Measurements from ENCODE around the gene FBXL15. TPM values are rescaled to one million over a fixed set of nuclear protein-coding genes. Genes with fewer than 3 reads are reported as not detected.
A peak's percentile ranks its signal among the peaks of the same experiment; 100 is the strongest.

Gene FBXL15
- total RNA-seq, 1 donor from 2014 or later, result 8.6 TPM

DNA sequence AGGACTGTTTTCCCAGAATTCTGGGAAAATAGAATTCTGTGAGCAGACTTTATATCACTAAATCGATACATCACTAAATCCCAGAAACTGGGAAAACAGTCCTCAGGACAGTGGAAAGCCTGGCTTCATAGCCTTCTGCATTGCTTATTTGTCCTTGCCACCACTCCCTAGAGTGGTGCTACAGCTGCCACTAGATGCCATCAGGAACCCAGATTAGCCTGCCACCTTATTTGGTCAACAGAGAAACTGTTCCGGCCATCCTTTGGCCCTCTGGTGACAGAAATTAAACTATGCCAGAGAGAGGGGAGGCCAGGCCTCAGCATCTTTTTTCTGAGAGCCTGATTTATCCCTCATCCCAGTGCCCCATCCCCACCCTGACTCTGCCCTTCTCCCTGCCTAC, 44.8 kb upstream of the FBXL15 start:
- Histone ChIP-seq H3K79me2 (ENCODE audit: insufficient read depth, low read length) (no peaks in the 10 kb centered on the region), H3K36me3 (ENCODE audit: insufficient read depth, low read length) (peaks cover 57% of the 10 kb centered on the region), H3K27ac (ENCODE audit: low read depth, low read length) (no peak overlapping the region), H3K4me1 (ENCODE audit: insufficient read depth, low read length) (no peaks in the 10 kb centered on the region), H3K9ac (ENCODE audit: low read length) (no peak overlapping the region), H3K27me3 (ENCODE audit: insufficient read depth, low read length) (no peaks in the 10 kb centered on the region), H2AFZ (ENCODE audit: low read depth, low read length) (no peak overlapping the region), H3K4me3 (ENCODE audit: insufficient read depth, low read depth, low read length) (no peak overlapping the region), H3K9me3 (ENCODE audit: insufficient read depth, low read depth, low read length) (no peaks in the 10 kb centered on the region), H4K20me1 (ENCODE audit: insufficient read depth, low read length) (peaks cover 45% of the 10 kb centered on the region), H3K4me2 (ENCODE audit: low read length) (no peak overlapping the region)
- Mint-ChIP-seq H3K4me3 (ENCODE audit: unreplicated experiment) (no peak overlapping the region), H3K4me1 (ENCODE audit: low read depth, unreplicated experiment) (no peaks in the 10 kb centered on the region), H3K36me3 (ENCODE audit: low read depth, unreplicated experiment) (peaks cover 18% of the 10 kb centered on the region), H3K27me3 (ENCODE audit: low read depth, unreplicated experiment) (no peaks in the 10 kb centered on the region), H3K27ac (ENCODE audit: unreplicated experiment) (peak overlapping the region; percentile 34), H3K9me3 (ENCODE audit: unreplicated experiment) (no peaks in the 10 kb centered on the region)
- FAIRE-seq (no peak), DNase-seq (ENCODE audit: low read depth) (no peak)
- no peak for TF ChIP-seq EZH2 (IDR thresholded peaks at IDR 0.05; ENCODE audit: insufficient read depth, low read length)
- TF ChIP-seq, protein P1, sequence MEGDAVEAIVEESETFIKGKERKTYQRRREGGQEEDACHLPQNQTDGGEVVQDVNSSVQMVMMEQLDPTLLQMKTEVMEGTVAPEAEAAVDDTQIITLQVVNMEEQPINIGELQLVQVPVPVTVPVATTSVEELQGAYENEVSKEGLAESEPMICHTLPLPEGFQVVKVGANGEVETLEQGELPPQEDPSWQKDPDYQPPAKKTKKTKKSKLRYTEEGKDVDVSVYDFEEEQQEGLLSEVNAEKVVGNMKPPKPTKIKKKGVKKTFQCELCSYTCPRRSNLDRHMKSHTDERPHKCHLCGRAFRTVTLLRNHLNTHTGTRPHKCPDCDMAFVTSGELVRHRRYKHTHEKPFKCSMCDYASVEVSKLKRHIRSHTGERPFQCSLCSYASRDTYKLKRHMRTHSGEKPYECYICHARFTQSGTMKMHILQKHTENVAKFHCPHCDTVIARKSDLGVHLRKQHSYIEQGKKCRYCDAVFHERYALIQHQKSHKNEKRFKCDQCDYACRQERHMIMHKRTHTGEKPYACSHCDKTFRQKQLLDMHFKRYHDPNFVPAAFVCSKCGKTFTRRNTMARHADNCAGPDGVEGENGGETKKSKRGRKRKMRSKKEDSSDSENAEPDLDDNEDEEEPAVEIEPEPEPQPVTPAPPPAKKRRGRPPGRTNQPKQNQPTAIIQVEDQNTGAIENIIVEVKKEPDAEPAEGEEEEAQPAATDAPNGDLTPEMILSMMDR (IDR thresholded peaks at IDR 0.05; ENCODE audit: insufficient read depth, low read depth, low read length), result no peak

DNA sequence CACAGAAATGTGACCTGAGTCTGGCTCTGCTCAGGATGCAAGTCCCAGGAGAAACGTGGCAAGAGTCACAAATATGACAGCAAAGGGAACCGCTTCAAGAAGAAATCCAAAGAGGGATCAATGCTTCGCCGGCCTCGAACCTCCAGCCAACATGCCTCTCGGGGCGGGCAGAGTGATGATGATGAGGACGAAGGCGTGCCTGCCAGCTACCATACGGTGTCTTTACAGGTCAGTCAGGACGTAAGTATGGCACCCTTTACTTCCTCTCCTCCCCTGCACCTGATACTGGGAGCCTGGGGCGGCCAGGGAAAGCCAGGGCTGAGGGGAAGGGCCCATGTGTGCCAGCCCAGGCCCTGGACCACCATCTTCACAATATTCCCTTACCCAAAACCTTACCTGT, 43.7 kb upstream of the FBXL15 start:
- H3K27ac Mint-ChIP-seq (ENCODE audit: unreplicated experiment), result no peak overlapping the region
- no peaks in the 10 kb centered on the region for H3K27me3 Mint-ChIP-seq (ENCODE audit: low read depth, unreplicated experiment)
- Histone ChIP-seq H3K79me2 (ENCODE audit: insufficient read depth, low read length) (no peaks in the 10 kb centered on the region), H4K20me1 (ENCODE audit: insufficient read depth, low read length) (peaks cover 45% of the 10 kb centered on the region), H3K27me3 (ENCODE audit: insufficient read depth, low read length) (no peaks in the 10 kb centered on the region), H3K9ac (ENCODE audit: low read length) (no peak overlapping the region), H3K9me3 (ENCODE audit: insufficient read depth, low read depth, low read length) (no peaks in the 10 kb centered on the region), H3K27ac (ENCODE audit: low read depth, low read length) (no peak overlapping the region), H3K36me3 (ENCODE audit: insufficient read depth, low read length) (peaks cover 54% of the 10 kb centered on the region), H2AFZ (ENCODE audit: low read depth, low read length) (no peak overlapping the region), H3K4me2 (ENCODE audit: low read length) (no peak overlapping the region), H3K4me3 (ENCODE audit: insufficient read depth, low read depth, low read length) (no peak overlapping the region), H3K4me1 (ENCODE audit: insufficient read depth, low read length) (no peaks in the 10 kb centered on the region)
- H3K36me3 Mint-ChIP-seq (ENCODE audit: low read depth, unreplicated experiment), result peaks cover 18% of the 10 kb centered on the region
- H3K4me3 Mint-ChIP-seq (ENCODE audit: unreplicated experiment), result no peak overlapping the region
- TF ChIP-seq, protein P1 (IDR thresholded peaks at IDR 0.05; ENCODE audit: insufficient read depth, low read depth, low read length), result no peak
- no peak for TF ChIP-seq EZH2 (IDR thresholded peaks at IDR 0.05; ENCODE audit: insufficient read depth, low read length)
- H3K9me3 Mint-ChIP-seq (ENCODE audit: unreplicated experiment), result no peaks in the 10 kb centered on the region
- no peaks in the 10 kb centered on the region for H3K4me1 Mint-ChIP-seq (ENCODE audit: low read depth, unreplicated experiment)
- no peak for DNase-seq (ENCODE audit: low read depth)
- no peak for FAIRE-seq

DNA sequence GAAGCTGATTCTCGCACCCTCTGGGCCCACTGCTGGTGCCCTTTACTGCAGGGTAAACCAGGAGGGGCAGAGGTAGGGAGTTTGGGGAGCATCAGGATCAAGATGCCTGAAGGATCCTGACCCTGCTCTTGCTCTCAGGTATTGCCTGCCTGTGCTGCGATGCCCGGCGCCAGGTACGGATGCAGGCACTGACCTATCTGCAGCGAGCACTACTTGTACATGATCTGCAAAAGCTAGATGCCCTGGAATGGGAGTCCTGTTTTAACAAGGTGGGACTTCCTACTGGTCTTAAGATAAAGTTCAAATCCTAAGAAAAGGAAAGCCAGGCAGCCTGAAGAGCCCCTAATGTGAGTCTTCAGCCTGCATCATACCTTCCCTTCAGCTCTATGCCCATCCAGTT, 41.3 kb upstream of the FBXL15 start:
- Histone ChIP-seq H3K79me2 (ENCODE audit: insufficient read depth, low read length) (no peaks in the 10 kb centered on the region), H3K27me3 (ENCODE audit: insufficient read depth, low read length) (no peaks in the 10 kb centered on the region), H3K36me3 (ENCODE audit: insufficient read depth, low read length) (peaks cover 42% of the 10 kb centered on the region), H3K9ac (ENCODE audit: low read length) (no peak overlapping the region), H3K4me1 (ENCODE audit: insufficient read depth, low read length) (no peaks in the 10 kb centered on the region), H3K9me3 (ENCODE audit: insufficient read depth, low read depth, low read length) (no peaks in the 10 kb centered on the region), H3K27ac (ENCODE audit: low read depth, low read length) (no peak overlapping the region), H3K4me3 (ENCODE audit: insufficient read depth, low read depth, low read length) (no peak overlapping the region), H4K20me1 (ENCODE audit: insufficient read depth, low read length) (peaks cover 46% of the 10 kb centered on the region), H3K4me2 (ENCODE audit: low read length) (no peak overlapping the region), H2AFZ (ENCODE audit: low read depth, low read length) (no peak overlapping the region)
- no peak for TF ChIP-seq EZH2 (IDR thresholded peaks at IDR 0.05; ENCODE audit: insufficient read depth, low read length)
- TF ChIP-seq, protein P1 (IDR thresholded peaks at IDR 0.05; ENCODE audit: insufficient read depth, low read depth, low read length), result no peak
- Mint-ChIP-seq H3K27me3 (ENCODE audit: low read depth, unreplicated experiment) (no peaks in the 10 kb centered on the region), H3K4me3 (ENCODE audit: unreplicated experiment) (no peak overlapping the region), H3K36me3 (ENCODE audit: low read depth, unreplicated experiment) (peaks cover 22% of the 10 kb centered on the region), H3K4me1 (ENCODE audit: low read depth, unreplicated experiment) (no peaks in the 10 kb centered on the region), H3K27ac (ENCODE audit: unreplicated experiment) (no peak overlapping the region), H3K9me3 (ENCODE audit: unreplicated experiment) (no peaks in the 10 kb centered on the region)
- FAIRE-seq (no peak), DNase-seq (ENCODE audit: low read depth) (no peak)
